DND-41 (cell line): ENCODE data around the gene PARN.

Experiments
- CTCF ChIP-seq: IDR thresholded peaks from 2 replicates; pipeline ENCODE4 v1.5.1; 2012; ENCODE audit warnings: borderline replicate concordance, low read length, moderate library complexity, mild to moderate bottlenecking; ENCODE audit not compliant: poor library complexity, severe bottlenecking; ENCODE audit errors: extremely low read depth
- EZH2 ChIP-seq: IDR thresholded peaks from 3 replicates; pipeline ENCODE4 v1.6.1; 2012; ENCODE audit warnings: borderline replicate concordance, low read depth, mild to moderate bottlenecking, moderate library complexity, low read length, inconsistent platforms; ENCODE audit not compliant: severe bottlenecking

GRCh38 chr16:14628806-14629611 is 1.1 kb downstream of the PARN start:
- TF ChIP-seq EZH2 (no peak), CTCF (no peak)
